Left ventricle myocardium inferior (tissue), 1 donor: ENCODE measurements around the gene DHPS. TPM values are rescaled to one million over a fixed set of nuclear protein-coding genes. Genes with fewer than 3 reads are reported as not detected.
"Not testable (repeated sequence)": the region's sequence is repeated elsewhere in the genome, so short reads cannot be mapped to it uniquely, and the experiment has no call there.

Source experiments
- DNase-seq: peaks from one replicate; pipeline ENCODE4 v3.0.0-alpha.2; 2020
- H3K27ac ChIP-seq: fragments of 200-600 bp; replicated peaks from 2 replicates; pipeline ENCODE4 v1.8.0; 2021
- H3K27me3 ChIP-seq: fragments of 200-600 bp; 2 replicates; pipeline ENCODE4 v1.8.0; 2021; ENCODE audit warnings: low read depth
- H3K36me3 ChIP-seq: fragments of 200-600 bp; 2 replicates; pipeline ENCODE4 v1.8.0; 2021
- H3K4me1 ChIP-seq: fragments of 200-600 bp; 2 replicates; pipeline ENCODE4 v1.8.0; 2021
- H3K4me3 ChIP-seq: fragments of 200-600 bp; 2 replicates; pipeline ENCODE4 v1.8.0; 2021; ENCODE audit warnings: mild to moderate bottlenecking, moderate library complexity
- H3K9me3 ChIP-seq: fragments of 200-600 bp; replicated peaks from 2 replicates; pipeline ENCODE4 v1.8.0; 2021
- intact Hi-C: fragments of 100-400 bp; cut with micrococcal nuclease; formaldehyde crosslinking; loops from one replicate; pipeline ENCODE4 v1.11.0; 2022
- long read RNA-seq: library from polyadenylated mRNA; unstranded; transcript quantifications from one replicate; pipeline ENCODE4 v2.0.0, GENCODE V29; 2021
- total RNA-seq: library from RNA; stranded (reverse); fragmentation: NEBNext Ultra II Directional; extraction: Animal tissue kit (Norgen Biotek cat#: 25700); gene quantifications from one replicate; pipeline ENCODE4 v1.2.1, GENCODE V29; 2021
- TF ChIP-seq, protein P1 (sequence below): fragments of 200-600 bp; IDR thresholded peaks from 2 replicates; pipeline ENCODE4 v1.8.0; 2021; ENCODE audit warnings: antibody characterized with exemption, mild to moderate bottlenecking, borderline replicate concordance
- donor health status: DM: no; HTN: yes; CAD: no; lungs with severe emphysema.

The DHPS gene
- total RNA-seq: 50.8 TPM
- long read RNA-seq, transcript DHPS-201 (9 exons, 1,363 nt): major isoform, 49 of 64 reads
- long read RNA-seq, partial matches to known transcripts: 4 of 64 reads
- long read RNA-seq, other reads (novel, unspliced or antisense): 5 of 64 reads

- Histone ChIP-seq H3K27ac (peak within 1 kb of the TSS; percentile 97), H3K4me1 (peaks cover 25% of the 10 kb centered on the region), H3K9me3 (no peaks in the 10 kb centered on the region), H3K27me3 (no peaks in the 10 kb centered on the region), H3K36me3 (peaks cover 38% of the 10 kb centered on the region), H3K4me3 (peak within 1 kb of the TSS; percentile 84)
- intact Hi-C loops: no loop called here
- DNase-seq: peak; percentile 89
- TF ChIP-seq, protein P1, sequence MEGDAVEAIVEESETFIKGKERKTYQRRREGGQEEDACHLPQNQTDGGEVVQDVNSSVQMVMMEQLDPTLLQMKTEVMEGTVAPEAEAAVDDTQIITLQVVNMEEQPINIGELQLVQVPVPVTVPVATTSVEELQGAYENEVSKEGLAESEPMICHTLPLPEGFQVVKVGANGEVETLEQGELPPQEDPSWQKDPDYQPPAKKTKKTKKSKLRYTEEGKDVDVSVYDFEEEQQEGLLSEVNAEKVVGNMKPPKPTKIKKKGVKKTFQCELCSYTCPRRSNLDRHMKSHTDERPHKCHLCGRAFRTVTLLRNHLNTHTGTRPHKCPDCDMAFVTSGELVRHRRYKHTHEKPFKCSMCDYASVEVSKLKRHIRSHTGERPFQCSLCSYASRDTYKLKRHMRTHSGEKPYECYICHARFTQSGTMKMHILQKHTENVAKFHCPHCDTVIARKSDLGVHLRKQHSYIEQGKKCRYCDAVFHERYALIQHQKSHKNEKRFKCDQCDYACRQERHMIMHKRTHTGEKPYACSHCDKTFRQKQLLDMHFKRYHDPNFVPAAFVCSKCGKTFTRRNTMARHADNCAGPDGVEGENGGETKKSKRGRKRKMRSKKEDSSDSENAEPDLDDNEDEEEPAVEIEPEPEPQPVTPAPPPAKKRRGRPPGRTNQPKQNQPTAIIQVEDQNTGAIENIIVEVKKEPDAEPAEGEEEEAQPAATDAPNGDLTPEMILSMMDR: no peak
Measured at GRCh38 chr19:12681074-12681987, at the start of gene DHPS. DHPS (minus strand) TSS chr19:12681880; CDS start chr19:12681766, 114 bp downstream.

GRCh38 chr19:12731337-12731736 is 49.7 kb upstream of the DHPS start:
- TF ChIP-seq, protein P1: no peak
- no peak for DNase-seq
- Histone ChIP-seq H3K9me3 (no peaks in the 10 kb centered on the region), H3K27ac (no peak overlapping the region), H3K4me3 (no peak overlapping the region), H3K36me3 (peaks cover 46% of the 10 kb centered on the region), H3K27me3 (no peaks in the 10 kb centered on the region), H3K4me1 (peaks cover 45% of the 10 kb centered on the region)
- intact Hi-C loops: no loop called here

GRCh38 chr19:12730064-12730463 is 48.4 kb upstream of the DHPS start:
- intact Hi-C loops: no loop called here
- Histone ChIP-seq H3K4me1 (peaks cover 40% of the 10 kb centered on the region), H3K27ac (no peak overlapping the region), H3K36me3 (peaks cover 46% of the 10 kb centered on the region), H3K27me3 (no peaks in the 10 kb centered on the region), H3K4me3 (no peak overlapping the region), H3K9me3 (no peaks in the 10 kb centered on the region)
- no peak for DNase-seq
- TF ChIP-seq, protein P1: no peak

DNA sequence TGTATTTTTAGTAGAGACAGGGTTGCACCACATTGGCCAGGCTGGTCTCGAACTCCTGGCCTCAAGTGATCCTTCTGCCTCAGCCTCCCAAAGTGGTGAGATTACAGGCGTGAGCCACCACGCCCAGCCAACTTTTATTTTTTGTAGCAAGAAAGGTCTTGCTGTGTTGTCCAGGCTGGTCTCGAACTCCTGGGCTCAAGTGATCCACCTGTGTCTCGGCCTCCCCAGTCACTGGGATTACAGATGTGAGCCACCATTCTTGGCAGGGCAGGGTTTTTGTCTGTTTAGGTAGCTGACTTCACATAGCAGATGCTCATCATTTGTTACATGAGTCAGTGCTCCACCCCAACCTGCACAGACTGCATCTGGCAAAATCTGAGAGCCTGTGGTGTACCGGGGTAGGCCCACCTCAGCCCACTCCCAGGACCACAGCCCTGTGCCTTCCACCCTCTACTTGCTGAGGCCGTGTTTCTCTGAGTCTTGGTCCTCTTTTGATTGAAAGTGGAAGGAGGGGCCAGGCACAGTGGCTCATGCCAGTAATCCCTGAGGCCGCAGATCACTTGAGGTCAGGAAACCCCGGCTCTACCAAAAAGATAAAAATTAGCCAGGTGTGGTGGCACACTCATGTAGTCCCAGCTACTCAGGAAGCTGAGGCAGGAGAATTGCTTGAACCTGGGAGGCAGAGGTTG is 46.2 kb upstream of the DHPS start:
- Histone ChIP-seq H3K9me3 (no peaks in the 10 kb centered on the region), H3K36me3 (peaks cover 46% of the 10 kb centered on the region), H3K4me3 (no peak overlapping the region), H3K4me1 (peaks cover 38% of the 10 kb centered on the region), H3K27ac (no peak overlapping the region), H3K27me3 (no peaks in the 10 kb centered on the region)
- intact Hi-C loops: no loop called here
- TF ChIP-seq, protein P1: no peak
- no peak for DNase-seq

GRCh38 chr19:12726988-12727316 is 45.3 kb upstream of the DHPS start:
- H3K36me3 ChIP-seq: peaks cover 39% of the 10 kb centered on the region
- no peaks in the 10 kb centered on the region for H3K9me3 ChIP-seq
- H3K27me3 ChIP-seq: no peaks in the 10 kb centered on the region
- no peak for DNase-seq
- intact Hi-C loops: no loop called here
- no peak overlapping the region for H3K4me3 ChIP-seq
- H3K4me1 ChIP-seq: peaks cover 32% of the 10 kb centered on the region
- H3K27ac ChIP-seq: no peak overlapping the region
- TF ChIP-seq, protein P1: no peak

- H3K9me3 ChIP-seq, DNase-seq, H3K27me3 ChIP-seq, intact Hi-C loops, H3K4me3 ChIP-seq, H3K27ac ChIP-seq: not testable (repeated sequence)
- Histone ChIP-seq H3K4me1 (peaks cover 37% of the 10 kb centered on the region), H3K36me3 (peaks cover 27% of the 10 kb centered on the region)
Measured at GRCh38 chr19:12725612-12726011, 43.9 kb upstream of the DHPS start.
